Cardiac fibroblast (primary cell): ENCODE measurements around the gene TBC1D25.
A peak's percentile ranks its signal among the peaks of the same experiment; 100 is the strongest.

Experiments
- DNase-seq, 2 donors: peaks; one replicate each; pipeline versions ENCODE4 v3.0.0 to v3.0.0-alpha.2; 2010; ENCODE audit warnings: low read depth in 2 of 2
- H3K4me3 ChIP-seq, 2 donors: replicated peaks in 1 of 2; 1 replicate in 1 of 2; 2 replicates in 1 of 2; pipeline ENCODE4 v1.5.1; 2011; ENCODE audit warnings: low read depth in 2 of 2, low read length in 2 of 2, mild to moderate bottlenecking in 2 of 2, moderate library complexity in 1 of 2
- TF ChIP-seq, protein P1 (sequence below): IDR thresholded peaks from one replicate; pipeline ENCODE4 v1.5.1; 2011; ENCODE audit warnings: low read depth, mild to moderate bottlenecking, low read length, inconsistent platforms

The TBC1D25 gene

GRCh38 chrX:48580662-48581061, 41.1 kb downstream of the TBC1D25 start:
- TF ChIP-seq, protein P1, sequence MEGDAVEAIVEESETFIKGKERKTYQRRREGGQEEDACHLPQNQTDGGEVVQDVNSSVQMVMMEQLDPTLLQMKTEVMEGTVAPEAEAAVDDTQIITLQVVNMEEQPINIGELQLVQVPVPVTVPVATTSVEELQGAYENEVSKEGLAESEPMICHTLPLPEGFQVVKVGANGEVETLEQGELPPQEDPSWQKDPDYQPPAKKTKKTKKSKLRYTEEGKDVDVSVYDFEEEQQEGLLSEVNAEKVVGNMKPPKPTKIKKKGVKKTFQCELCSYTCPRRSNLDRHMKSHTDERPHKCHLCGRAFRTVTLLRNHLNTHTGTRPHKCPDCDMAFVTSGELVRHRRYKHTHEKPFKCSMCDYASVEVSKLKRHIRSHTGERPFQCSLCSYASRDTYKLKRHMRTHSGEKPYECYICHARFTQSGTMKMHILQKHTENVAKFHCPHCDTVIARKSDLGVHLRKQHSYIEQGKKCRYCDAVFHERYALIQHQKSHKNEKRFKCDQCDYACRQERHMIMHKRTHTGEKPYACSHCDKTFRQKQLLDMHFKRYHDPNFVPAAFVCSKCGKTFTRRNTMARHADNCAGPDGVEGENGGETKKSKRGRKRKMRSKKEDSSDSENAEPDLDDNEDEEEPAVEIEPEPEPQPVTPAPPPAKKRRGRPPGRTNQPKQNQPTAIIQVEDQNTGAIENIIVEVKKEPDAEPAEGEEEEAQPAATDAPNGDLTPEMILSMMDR, result no peak
- no peak overlapping the region for H3K4me3 ChIP-seq
- DNase-seq, result no peak

GRCh38 chrX:48584698-48585097, 45.2 kb downstream of the TBC1D25 start:
- no peak overlapping the region for H3K4me3 ChIP-seq
- TF ChIP-seq, protein P1, result no peak
- no peak for DNase-seq

DNA sequence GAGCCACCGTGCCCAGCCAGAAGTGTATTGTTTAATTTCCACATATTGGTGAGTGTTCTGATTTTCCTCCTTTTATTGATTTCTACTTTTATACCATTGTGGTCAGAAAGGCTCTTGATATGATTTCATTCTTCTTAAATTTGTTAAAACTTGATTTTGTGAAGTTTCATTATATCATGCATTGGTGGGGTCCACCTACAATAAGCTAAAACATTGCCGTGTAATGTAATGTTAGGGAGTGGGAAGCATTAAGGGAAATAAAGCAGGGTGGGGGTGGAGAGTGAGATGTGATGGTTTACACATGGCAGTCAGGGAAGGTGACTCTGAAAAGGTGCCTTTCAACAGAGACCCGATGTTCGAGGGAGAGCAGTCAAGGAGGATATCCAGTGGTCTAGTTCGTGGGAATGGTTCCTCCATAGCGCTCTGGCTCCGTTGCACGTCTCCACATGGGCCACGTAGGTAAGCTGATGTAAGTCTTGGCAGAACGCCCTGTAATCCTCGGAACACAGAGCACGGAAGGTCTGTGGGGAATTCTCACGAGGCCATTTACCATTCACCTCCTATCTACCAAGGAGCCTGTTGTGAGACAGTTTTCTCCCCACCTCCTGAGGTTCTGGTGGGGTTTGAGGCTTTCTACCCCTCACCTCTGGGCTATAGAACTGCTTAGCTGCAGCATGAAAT, 50.1 kb downstream of the TBC1D25 start:
- peak; percentile 57 to 72 for DNase-seq
- H3K4me3 ChIP-seq, result no peak overlapping the region

DNA sequence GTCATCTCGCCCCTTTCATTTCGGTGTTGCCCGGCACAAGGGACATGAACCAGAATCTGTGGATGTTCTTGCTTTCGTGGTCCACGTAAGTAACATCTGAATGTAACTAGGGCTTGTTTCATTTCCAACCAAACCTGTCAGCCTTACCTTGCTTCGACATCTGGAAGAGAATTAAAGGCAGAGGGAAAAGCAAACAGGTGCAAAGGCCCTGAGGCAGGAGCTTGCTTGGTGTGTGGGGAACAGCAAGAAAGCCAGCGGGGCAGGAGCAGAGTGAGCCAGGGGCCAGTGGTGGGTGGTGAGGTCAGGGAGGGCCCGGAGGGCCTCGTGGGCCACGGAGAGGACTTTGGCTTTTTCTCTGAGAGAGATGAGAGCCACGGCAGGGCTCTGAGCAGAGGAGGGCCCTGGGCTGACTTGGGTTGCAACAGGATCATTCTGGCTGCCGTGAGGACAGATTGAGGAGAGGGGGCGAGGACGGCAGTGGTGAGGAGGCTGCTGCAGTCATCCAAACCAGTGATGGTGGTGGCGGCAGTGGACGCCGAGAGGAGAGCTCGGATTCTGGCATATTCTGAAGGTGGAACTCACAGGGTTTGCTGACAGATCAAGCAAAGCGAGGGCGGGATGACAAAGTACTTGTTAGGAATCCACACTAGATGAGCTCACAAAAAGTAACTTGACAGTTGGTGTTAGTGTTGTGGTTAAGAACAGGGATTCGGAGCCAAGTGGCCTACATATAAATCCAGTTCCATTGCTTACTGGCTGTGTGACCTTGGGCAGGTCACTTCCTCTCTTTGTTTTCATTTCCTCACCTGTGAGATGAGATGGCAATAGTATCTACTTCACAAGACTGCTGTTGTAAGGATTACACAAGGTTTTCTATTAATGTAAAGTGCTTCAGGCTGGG, 50.9 kb downstream of the TBC1D25 start:
- H3K4me3 ChIP-seq, result no peak overlapping the region
- peak; percentile 51 to 57 for DNase-seq
- TF ChIP-seq, protein P1, result no peak

More for the DNA sequence above, 50.1 kb downstream of the TBC1D25 start:
- TF ChIP-seq, protein P1, result no peak

- DNase-seq, result peak; percentile 90 to 93
- TF ChIP-seq, protein P1, result peak; percentile 40
- H3K4me3 ChIP-seq, result no peak overlapping the region
Measured at GRCh38 chrX:48591255-48591791, 51.8 kb downstream of the TBC1D25 start.

GRCh38 chrX:48592971-48593370, 53.5 kb downstream of the TBC1D25 start:
- TF ChIP-seq, protein P1, result no peak
- H3K4me3 ChIP-seq, result no peak overlapping the region
- DNase-seq, result peak; percentile 61 to 72
